HepG2 (cell line): ENCODE results near the gene VAC14. TPM values are rescaled to one million over a fixed set of nuclear protein-coding genes. Genes with fewer than 3 reads are reported as not detected.

Experiments
- ATF7-NPFF ChIP-seq: sonication (generic); formaldehyde crosslinking; IDR thresholded peaks from 2 replicates; pipeline ENCODE4 v1.8.1; 2023; ENCODE audit warnings: mild to moderate bottlenecking, low read depth, missing genetic modification reagents, moderate library complexity
- ATM ChIP-seq: fragments of 450-650 bp; IDR thresholded peaks from 2 replicates; pipeline ENCODE4 v1.7.1; 2017; ENCODE audit warnings: mild to moderate bottlenecking, borderline replicate concordance
- E2F1 ChIP-seq: sonication (generic); formaldehyde crosslinking; IDR thresholded peaks from 2 replicates; pipeline ENCODE4 v1.5.0; 2020; ENCODE audit warnings: missing genetic modification reagents
- FOXC1 ChIP-seq: sonication (generic); formaldehyde crosslinking; IDR thresholded peaks from 2 replicates; pipeline ENCODE4 v1.8.0; 2022; ENCODE audit warnings: mild to moderate bottlenecking, missing genetic modification reagents, borderline replicate concordance
- MEF2D ChIP-seq: sonication (generic); formaldehyde crosslinking; IDR thresholded peaks from 2 replicates; pipeline ENCODE4 v1.5.1; 2020; ENCODE audit warnings: mild to moderate bottlenecking, missing genetic modification reagents
- NFRKB ChIP-seq: fragments of 450-650 bp; IDR thresholded peaks from 2 replicates; pipeline ENCODE4 v1.6.1; 2017
- PAF1 ChIP-seq: IDR thresholded peaks from 2 replicates; pipeline ENCODE4 v1.6.1; 2016; ENCODE audit warnings: missing genetic modification reagents, missing compliant biosample characterization
- PHF20 ChIP-seq: sonication (generic); formaldehyde crosslinking; IDR thresholded peaks from 2 replicates; pipeline ENCODE4 v1.5.0; 2020; ENCODE audit warnings: mild to moderate bottlenecking, missing genetic modification reagents
- PLRG1 ChIP-seq: fragments of 450-650 bp; conservative IDR thresholded peaks from 2 replicates; pipeline ENCODE4 v1.6.1; 2016
- RARA ChIP-seq: IDR thresholded peaks from 2 replicates; pipeline ENCODE4 v1.6.1; 2016; ENCODE audit warnings: missing genetic modification reagents, missing compliant biosample characterization
- SOX5 ChIP-seq: IDR thresholded peaks from 2 replicates; pipeline ENCODE4 v1.6.1; 2016; ENCODE audit warnings: borderline replicate concordance
- TEAD3 ChIP-seq: optimal IDR thresholded peaks from 2 replicates; pipeline ENCODE3; 2016; ENCODE audit warnings: borderline replicate concordance
- ZBTB44 ChIP-seq: sonication (generic); formaldehyde crosslinking; IDR thresholded peaks from 2 replicates; pipeline ENCODE4 v1.4.0; 2020; ENCODE audit warnings: missing genetic modification reagents
- ZBTB46 ChIP-seq: sonication (generic); formaldehyde crosslinking; IDR thresholded peaks from 2 replicates; pipeline ENCODE4 v1.4.0; 2020; ENCODE audit warnings: mild to moderate bottlenecking, missing genetic modification reagents, borderline replicate concordance
- ZFX ChIP-seq: sonication (generic); formaldehyde crosslinking; IDR thresholded peaks from 2 replicates; pipeline ENCODE4 v1.4.0; 2020; ENCODE audit warnings: mild to moderate bottlenecking, low read depth, missing genetic modification reagents, moderate library complexity
- ZNF33A ChIP-seq: sonication (generic); formaldehyde crosslinking; IDR thresholded peaks from 2 replicates; pipeline ENCODE4 v1.5.1; 2020; ENCODE audit warnings: missing genetic modification reagents, mild to moderate bottlenecking, moderate library complexity, borderline replicate concordance
- ZNF441 ChIP-seq: sonication (generic); formaldehyde crosslinking; IDR thresholded peaks from 2 replicates; pipeline ENCODE4 v1.7.0; 2021; ENCODE audit warnings: missing genetic modification reagents, borderline replicate concordance
- ZNF7 ChIP-seq: IDR thresholded peaks from 2 replicates; pipeline ENCODE4 v1.6.1; 2016; ENCODE audit warnings: missing biosample characterization, missing genetic modification reagents
- ZNF776 ChIP-seq: sonication (generic); formaldehyde crosslinking; IDR thresholded peaks from 2 replicates; pipeline ENCODE4 v1.4.0; 2020; ENCODE audit warnings: mild to moderate bottlenecking, missing genetic modification reagents
- ZNF788 ChIP-seq: sonication (generic); formaldehyde crosslinking; IDR thresholded peaks from 2 replicates; pipeline ENCODE4 v1.5.0; 2020; ENCODE audit warnings: mild to moderate bottlenecking, missing genetic modification reagents, borderline replicate concordance
- polyA plus RNA-seq, 8 experiments: library from polyadenylated mRNA; depleted of rRNA in 3 of 8; stranded (reverse) in 7 of 8; unstranded in 1 of 8; fragments of >200 nt; fragmentation: Illumina TruSeq in 4 of 8; extraction: Trizol in 4 of 8; gene quantifications; 2 replicates each; pipeline versions ENCODE4 v1.2.1 to v1.2.3, GENCODE V29; 2011 to 2016; ENCODE audit warnings: low read depth in 4 of 8, missing spikeins in 1 of 8, mixed read lengths in 1 of 8; ENCODE audit not compliant: insufficient read depth in 1 of 8
- total RNA-seq, 5 experiments: library from RNA; depleted of rRNA; stranded (reverse); fragments of >200 nt; fragmentation: Illumina TruSeq; extraction: Trizol; gene quantifications; 2 replicates each; pipeline ENCODE4 v1.2.3, GENCODE V29; 2016; ENCODE audit warnings: low read depth in 1 of 5

The VAC14 gene
- total and polyA plus RNA-seq, 2 of the 13 experiments (the other 11 are each of a cell fraction or from before 2014, with no cell fraction given), result 23.5 to 24.6 TPM

GRCh38 chr16:70685938-70686375 lies 115.0 kb downstream of the VAC14 start, which contains the start of gene MTSS2 (continued):
- TF ChIP-seq ZNF788 (peak; percentile 56; the same call in 1 of the 2 replicates), FOXC1 (no peak), PAF1 (CRISPR knock-in tag) (no peak), ATF7-NPFF (no peak; the same call in 1 of the 2 replicates), ZNF441 (no peak; the same call in 1 of the 2 replicates), ZNF33A (CRISPR knock-in tag) (no peak), ZBTB44 (CRISPR knock-in tag) (no peak), SOX5 (CRISPR knock-in tag) (no peak), NFRKB (no peak), PHF20 (CRISPR knock-in tag) (no peak), ZNF7 (CRISPR knock-in tag) (no peak), MEF2D (no peak), E2F1 (no peak), TEAD3 (CRISPR knock-in tag) (no peak), ZFX (CRISPR knock-in tag) (peak; percentile 53), ATM (no peak), ZBTB46 (CRISPR knock-in tag) (no peak), RARA (no peak), PLRG1 (no peak), ZNF776 (CRISPR knock-in tag) (no peak)
